Stomach (tissue), 9 donors: Measurements from ENCODE around the gene GPR63. TPM values are rescaled to one million over a fixed set of nuclear protein-coding genes. Genes with fewer than 3 reads are reported as not detected.

ENCODE experiments used
- DNase-seq, 2 donors: peaks; one replicate each; pipeline versions ENCODE4 v3.0.0 to v3.0.0-alpha.2; 2013 to 2019
- H3K27ac ChIP-seq, 5 donors: fragments of 200-600 bp in 4 of 5; sonication (generic) in 4 of 5; one replicate each; pipeline ENCODE4 v1.5.1; 2013 to 2019; ENCODE audit warnings: mild to moderate bottlenecking in 1 of 5, moderate library complexity in 1 of 5
- H3K27me3 ChIP-seq, 3 donors: fragments of 200-600 bp; sonication (generic); one replicate each; pipeline ENCODE4 v1.5.1; 2017 to 2019; ENCODE audit warnings: mixed run types in 1 of 3
- H3K36me3 ChIP-seq, 4 donors: fragments of 200-600 bp; sonication (generic); 1 replicate in 3 of 4; 2 replicates in 1 of 4; pipeline ENCODE4 v1.5.1; 2016 to 2019
- H3K4me1 ChIP-seq, 4 donors: fragments of 200-600 bp; sonication (generic); one replicate each; pipeline ENCODE4 v1.5.1; 2016 to 2019
- H3K4me3 ChIP-seq, 4 donors: fragments of 200-600 bp; sonication (generic) in 3 of 4; one replicate each; pipeline ENCODE4 v1.5.1; 2016 to 2019; ENCODE audit warnings: mild to moderate bottlenecking in 1 of 4
- H3K9me3 ChIP-seq, 4 donors: fragments of 200-600 bp; sonication (generic); one replicate each; pipeline ENCODE4 v1.5.1; 2016 to 2019
- EP300 ChIP-seq: sonication (generic); formaldehyde crosslinking; IDR thresholded peaks from one replicate; pipeline ENCODE4 v1.6.1; 2017; ENCODE audit warnings: antibody characterized with exemption
- POLR2A ChIP-seq, 4 donors: fragments of 450-650 bp; IDR thresholded peaks; one replicate each; pipeline ENCODE4 v1.6.1; 2016; ENCODE audit warnings: antibody characterized with exemption in 4 of 4, control low read depth in 2 of 4, mild to moderate bottlenecking in 1 of 4, moderate library complexity in 1 of 4
- POLR2AphosphoS5 ChIP-seq, 3 donors: sonication (generic); formaldehyde crosslinking; IDR thresholded peaks; one replicate each; pipeline ENCODE4 v1.6.1; 2016; ENCODE audit warnings: antibody characterized with exemption in 3 of 3
- WGBS, 5 donors: extraction: QIAGEN DNeasy Blood & Tissue Kit in 3 of 5; methylation state at CpG; one replicate each; pipeline versions ENCODE4 v1.1.5 to v1.1.7; 2013 to 2018; 5-methylcytosine and 5-hydroxymethylcytosine counted together
- intact Hi-C: fragments of 100-400 bp; cut with DNase I; formaldehyde crosslinking; loops from one replicate; pipeline ENCODE4 v1.15.1; 2023; ENCODE audit warnings: low total_unique reads
- polyA plus RNA-seq, 3 donors: library from polyadenylated mRNA; stranded (reverse); fragments of 200-250 nt; gene quantifications; one replicate each; pipeline ENCODE4 v1.2.3, GENCODE V29; 2013
- total RNA-seq, 5 donors: library from RNA; depleted of rRNA; stranded (reverse); fragments of >200 nt; gene quantifications; one replicate each; pipeline versions ENCODE4 v1.1.0 to v1.2.3, GENCODE V29; 2014 to 2016
- TF ChIP-seq, protein P1 (sequence below), 7 experiments: fragments of 450-650 bp in 4 of 7; fragments of 200-600 bp in 3 of 7; sonication (generic) in 3 of 7; IDR thresholded peaks; one replicate each; pipeline ENCODE4 v1.5.1; 2016 to 2019; ENCODE audit warnings: antibody characterized with exemption in 7 of 7, control low read depth in 2 of 7, mild to moderate bottlenecking in 1 of 7
- donor health status: healthy with polysubstance abuse.
- donor health status: Bipolar disorder and iron deficiency.
- donor health status: healthy.

GPR63 gene
- total and polyA plus RNA-seq, 8 donors, result 0.29 to 7.7 (median 0.60) TPM; not detected in 2

DNA sequence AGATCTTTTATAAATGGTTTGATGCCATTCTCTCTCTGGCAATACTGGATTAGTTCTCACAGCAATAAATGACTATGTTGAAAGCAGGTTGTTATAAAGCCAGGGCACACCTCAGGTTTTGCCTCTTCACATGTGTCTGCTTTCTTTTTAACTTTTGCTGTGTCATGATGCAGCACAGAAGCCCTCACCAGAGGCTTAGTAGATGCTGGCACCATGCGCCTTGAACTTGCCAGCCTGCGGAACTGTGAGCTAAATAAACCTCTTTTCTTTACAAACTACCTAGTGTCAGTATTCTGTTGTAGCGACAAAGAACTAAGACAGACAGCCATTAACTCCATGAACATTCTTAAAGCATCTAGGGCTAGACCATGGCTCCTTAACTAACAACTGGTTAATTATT is 15.3 kb upstream of the GPR63 start:
- no peak for DNase-seq
- Histone ChIP-seq H3K27me3 (no peaks in the 10 kb centered on the region), H3K4me3 (no peak overlapping the region), H3K9me3 (peaks cover 0 to 7% (median 0%) of the 10 kb centered on the region in 4 donors), H3K36me3 (no peaks in the 10 kb centered on the region), H3K4me1 (no peaks in the 10 kb centered on the region), H3K27ac (no peak overlapping the region)
- WGBS, 5 donors, result 90 to 97% (median 94%) methylated on average over 3 of the region's 3 CpGs
- TF ChIP-seq, protein P1, sequence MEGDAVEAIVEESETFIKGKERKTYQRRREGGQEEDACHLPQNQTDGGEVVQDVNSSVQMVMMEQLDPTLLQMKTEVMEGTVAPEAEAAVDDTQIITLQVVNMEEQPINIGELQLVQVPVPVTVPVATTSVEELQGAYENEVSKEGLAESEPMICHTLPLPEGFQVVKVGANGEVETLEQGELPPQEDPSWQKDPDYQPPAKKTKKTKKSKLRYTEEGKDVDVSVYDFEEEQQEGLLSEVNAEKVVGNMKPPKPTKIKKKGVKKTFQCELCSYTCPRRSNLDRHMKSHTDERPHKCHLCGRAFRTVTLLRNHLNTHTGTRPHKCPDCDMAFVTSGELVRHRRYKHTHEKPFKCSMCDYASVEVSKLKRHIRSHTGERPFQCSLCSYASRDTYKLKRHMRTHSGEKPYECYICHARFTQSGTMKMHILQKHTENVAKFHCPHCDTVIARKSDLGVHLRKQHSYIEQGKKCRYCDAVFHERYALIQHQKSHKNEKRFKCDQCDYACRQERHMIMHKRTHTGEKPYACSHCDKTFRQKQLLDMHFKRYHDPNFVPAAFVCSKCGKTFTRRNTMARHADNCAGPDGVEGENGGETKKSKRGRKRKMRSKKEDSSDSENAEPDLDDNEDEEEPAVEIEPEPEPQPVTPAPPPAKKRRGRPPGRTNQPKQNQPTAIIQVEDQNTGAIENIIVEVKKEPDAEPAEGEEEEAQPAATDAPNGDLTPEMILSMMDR (IDR thresholded peaks at IDR 0.05), result no peak
- TF ChIP-seq POLR2A (IDR thresholded peaks at IDR 0.05) (no peak), EP300 (no peak)
- intact Hi-C loops, result no loop called here

DNA sequence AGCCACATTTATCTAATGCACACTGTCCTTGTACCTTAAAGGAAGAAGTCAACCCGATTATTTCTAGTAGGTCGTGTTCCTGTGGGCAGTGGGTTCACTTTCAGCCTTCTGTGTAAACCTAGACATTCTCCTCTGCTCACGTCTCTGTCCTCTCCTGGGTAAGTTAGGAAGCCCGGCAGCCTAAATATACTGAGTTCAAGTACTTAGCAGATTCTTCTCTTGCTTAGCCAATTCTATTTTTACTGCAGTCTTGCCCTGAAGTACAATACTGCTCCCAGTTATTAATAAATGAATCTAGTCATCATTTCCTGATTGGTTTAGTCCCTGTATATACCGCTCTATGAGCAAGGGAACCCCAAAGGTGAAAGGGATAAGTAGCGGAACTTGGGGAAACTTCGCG is 14.6 kb upstream of the GPR63 start:
- Histone ChIP-seq H3K27me3 (no peaks in the 10 kb centered on the region), H3K4me3 (no peak overlapping the region), H3K9me3 (peaks cover 0 to 14% (median 0%) of the 10 kb centered on the region in 4 donors), H3K4me1 (no peaks in the 10 kb centered on the region), H3K27ac (no peak overlapping the region), H3K36me3 (no peaks in the 10 kb centered on the region)
- 62 to 88% (median 72%) methylated on average over 8 of the region's 8 CpGs for WGBS, 5 donors
- intact Hi-C loops, result no loop called here
- no peak for DNase-seq
- TF ChIP-seq EP300 (no peak), POLR2AphosphoS5 (IDR thresholded peaks at IDR 0.05) (no peak), POLR2A (IDR thresholded peaks at IDR 0.05) (no peak)
- TF ChIP-seq, protein P1 (IDR thresholded peaks at IDR 0.05), result no peak

DNA sequence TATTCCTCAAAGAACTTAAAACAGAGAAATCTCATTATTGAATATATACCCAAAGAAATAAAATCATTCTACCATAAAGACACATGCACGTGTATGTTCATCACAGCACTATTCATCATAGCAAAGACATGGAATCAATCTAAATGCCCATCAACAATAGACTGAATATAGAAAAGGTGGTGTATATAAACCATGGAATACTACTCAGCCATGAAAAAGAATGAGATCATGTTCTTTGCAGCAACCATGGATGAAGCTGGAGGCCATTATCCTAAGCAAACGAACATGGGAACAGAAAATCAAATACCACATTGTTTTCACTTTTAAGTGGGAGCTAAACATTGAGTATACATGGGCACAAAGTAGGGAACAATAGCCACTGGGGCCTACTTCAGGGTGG is 12.3 kb upstream of the GPR63 start:
- no peak for DNase-seq
- WGBS, 5 donors, result 71 to 75% (median 73%) methylated on average over 2 of the region's 2 CpGs
- Histone ChIP-seq H3K27ac (no peak overlapping the region), H3K4me3 (no peak overlapping the region), H3K4me1 (no peaks in the 10 kb centered on the region), H3K36me3 (no peaks in the 10 kb centered on the region), H3K9me3 (peaks cover 0 to 24% (median 1%) of the 10 kb centered on the region in 4 donors), H3K27me3 (no peaks in the 10 kb centered on the region)
- no peak for TF ChIP-seq POLR2A (IDR thresholded peaks at IDR 0.05)
- no peak for TF ChIP-seq POLR2AphosphoS5 (IDR thresholded peaks at IDR 0.05)
- TF ChIP-seq EP300, result no peak
- TF ChIP-seq, protein P1 (IDR thresholded peaks at IDR 0.05), result no peak
- intact Hi-C loops, result no loop called here

DNA sequence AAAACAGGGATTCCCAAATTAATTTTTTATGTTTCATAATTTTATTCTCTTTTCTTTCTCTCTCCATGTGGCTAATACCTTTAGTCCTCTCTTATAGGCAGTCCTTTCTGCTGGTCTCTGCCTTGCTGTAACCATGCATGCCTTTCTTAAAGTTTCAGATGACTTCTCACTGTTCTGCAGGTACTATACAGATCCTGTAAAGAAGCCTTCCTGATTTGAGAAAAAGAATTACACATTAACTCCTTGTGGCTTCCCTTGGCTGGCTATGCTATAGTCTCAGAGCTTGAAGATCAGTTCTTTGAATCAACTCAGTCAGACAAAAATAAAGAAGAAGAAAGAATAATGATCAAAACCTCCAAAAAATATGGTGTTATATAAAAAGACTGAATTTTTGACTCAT is 7.3 kb upstream of the GPR63 start:
- peaks cover 0 to 24% (median 3%) of the 10 kb centered on the region in 4 donors for H3K9me3 ChIP-seq
- no peaks in the 10 kb centered on the region for H3K4me1 ChIP-seq
- DNase-seq, result no peak
- no peak for TF ChIP-seq POLR2AphosphoS5 (IDR thresholded peaks at IDR 0.05)
- TF ChIP-seq POLR2A (IDR thresholded peaks at IDR 0.05), result no peak
- TF ChIP-seq, protein P1 (IDR thresholded peaks at IDR 0.05), result no peak
- TF ChIP-seq EP300, result no peak
- H3K4me3 ChIP-seq, result no peak overlapping the region
- no peaks in the 10 kb centered on the region for H3K36me3 ChIP-seq
- no peak overlapping the region for H3K27ac ChIP-seq
- intact Hi-C loops, result no loop called here
- no peaks in the 10 kb centered on the region for H3K27me3 ChIP-seq
